Stimulated activated naive B cell treated with anti-CD40 and anti-IgM and Interleukin-4, amounts not matched to agents 10 μg/mL and 1 μg/mL and 100 μg/mL, for 72 hours (primary cell): Measurements from ENCODE around the gene TMEM232.

Experiments used
- ATAC-seq, 2 donors: fragments of 150-1000 bp; cut with Tn5 transposase; replicated peaks; 2 replicates each; pipeline ENCODE4 v1.10.0; 2021; ENCODE audit warnings: moderate library complexity in 1 of 2
- DNase-seq: peaks from one replicate; pipeline ENCODE4 v3.0.0; 2021
- H3K27ac Mint-ChIP-seq: one replicate; pipeline ENCODE4 v1.8.0; 2022; ENCODE audit warnings: mild to moderate bottlenecking, mixed read lengths
- H3K27me3 Mint-ChIP-seq, 2 donors: one replicate each; pipeline ENCODE4 v1.8.0; 2022; ENCODE audit warnings: mixed read lengths in 2 of 2
- H3K36me3 Mint-ChIP-seq, 2 donors: one replicate each; pipeline ENCODE4 v1.8.0; 2022; ENCODE audit warnings: mixed read lengths in 2 of 2, mild to moderate bottlenecking in 1 of 2
- H3K4me1 Mint-ChIP-seq, 2 donors: one replicate each; pipeline ENCODE4 v1.8.0; 2022; ENCODE audit warnings: mixed read lengths in 2 of 2, mild to moderate bottlenecking in 1 of 2
- H3K4me3 Mint-ChIP-seq, 2 donors: one replicate each; pipeline ENCODE4 v1.8.0; 2022; ENCODE audit warnings: mild to moderate bottlenecking in 2 of 2, mixed read lengths in 2 of 2, moderate library complexity in 1 of 2
- H3K9me3 Mint-ChIP-seq, 2 donors: one replicate each; pipeline ENCODE4 v1.8.0; 2022; ENCODE audit warnings: mixed read lengths in 2 of 2, mild to moderate bottlenecking in 1 of 2

Gene TMEM232

GRCh38 chr5:110478895-110479294, 247.6 kb downstream of the TMEM232 start:
- no peaks in the 10 kb centered on the region for H3K36me3 Mint-ChIP-seq
- H3K27ac Mint-ChIP-seq: no peak overlapping the region
- H3K9me3 Mint-ChIP-seq: peaks cover under 1 to 4% of the 10 kb centered on the region in 2 donors
- no peaks in the 10 kb centered on the region for H3K27me3 Mint-ChIP-seq
- no peak for ATAC-seq
- H3K4me1 Mint-ChIP-seq: no peaks in the 10 kb centered on the region
- H3K4me3 Mint-ChIP-seq: no peak overlapping the region
- DNase-seq: no peak

DNA sequence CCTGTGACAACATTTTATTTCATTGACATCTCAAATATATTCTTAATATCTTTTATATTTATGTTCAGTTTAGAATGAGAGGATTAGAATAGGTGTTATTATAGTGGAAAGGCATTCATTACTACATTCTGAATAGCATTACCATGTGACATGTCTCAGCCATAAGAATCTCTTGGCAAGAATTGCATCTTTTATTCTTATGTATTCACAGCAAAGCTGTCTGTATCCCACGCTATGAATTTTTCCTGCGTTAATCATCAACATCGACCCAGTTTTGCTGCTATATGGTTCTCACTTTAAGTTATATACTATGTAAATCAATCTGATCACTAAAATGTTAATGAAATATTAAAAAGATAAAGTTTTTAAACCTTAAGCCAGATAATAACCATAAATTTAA, 248.6 kb downstream of the TMEM232 start:
- H3K4me3 Mint-ChIP-seq: no peak overlapping the region
- H3K9me3 Mint-ChIP-seq: peaks cover 0 to 4% of the 10 kb centered on the region in 2 donors
- no peak overlapping the region for H3K27ac Mint-ChIP-seq
- no peaks in the 10 kb centered on the region for H3K27me3 Mint-ChIP-seq
- DNase-seq: no peak
- no peak for ATAC-seq
- no peaks in the 10 kb centered on the region for H3K36me3 Mint-ChIP-seq
- no peaks in the 10 kb centered on the region for H3K4me1 Mint-ChIP-seq

DNA sequence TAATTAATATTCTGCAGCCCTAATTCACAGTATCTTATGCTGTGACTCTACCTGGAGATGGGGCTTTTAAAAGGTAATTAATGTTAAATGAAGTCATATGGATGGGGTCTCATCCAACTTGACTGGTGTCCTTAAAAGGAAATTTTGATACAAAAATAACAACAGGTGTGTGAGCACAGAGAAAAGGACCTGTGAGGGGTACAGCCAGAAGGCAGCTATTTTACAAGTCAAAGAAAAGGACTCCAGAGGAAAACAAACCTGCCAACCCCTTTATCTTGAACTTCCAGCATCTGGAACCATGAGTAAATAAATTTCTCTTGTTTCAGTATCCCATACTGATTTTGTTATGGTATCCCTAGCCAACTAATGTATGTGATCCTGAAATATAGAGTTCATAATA, 250.3 kb downstream of the TMEM232 start:
- ATAC-seq (no peak), DNase-seq (no peak)
- H3K27ac Mint-ChIP-seq: no peak overlapping the region
- H3K4me1 Mint-ChIP-seq: no peaks in the 10 kb centered on the region
- no peak overlapping the region for H3K4me3 Mint-ChIP-seq
- H3K36me3 Mint-ChIP-seq: no peaks in the 10 kb centered on the region
- no peaks in the 10 kb centered on the region for H3K27me3 Mint-ChIP-seq
- H3K9me3 Mint-ChIP-seq: peaks cover 5 to 9% of the 10 kb centered on the region in 2 donors

GRCh38 chr5:110475529-110475928, 250.9 kb downstream of the TMEM232 start:
- Mint-ChIP-seq H3K4me3 (no peak overlapping the region), H3K4me1 (no peaks in the 10 kb centered on the region), H3K27ac (no peak overlapping the region), H3K27me3 (no peaks in the 10 kb centered on the region), H3K36me3 (peaks cover 0 to 2% of the 10 kb centered on the region in 2 donors), H3K9me3 (peaks cover 12 to 15% of the 10 kb centered on the region in 2 donors)
- DNase-seq (no peak), ATAC-seq (no peak)

GRCh38 chr5:110469486-110469885, 257.0 kb downstream of the TMEM232 start:
- no peak for ATAC-seq
- DNase-seq: no peak
- H3K9me3 Mint-ChIP-seq: peaks cover 17 to 19% of the 10 kb centered on the region in 2 donors
- no peaks in the 10 kb centered on the region for H3K4me1 Mint-ChIP-seq
- H3K27ac Mint-ChIP-seq: no peak overlapping the region
- H3K27me3 Mint-ChIP-seq: no peaks in the 10 kb centered on the region
- H3K36me3 Mint-ChIP-seq: peaks cover 0 to 2% of the 10 kb centered on the region in 2 donors
- no peak overlapping the region for H3K4me3 Mint-ChIP-seq

GRCh38 chr5:110463106-110463505, 263.4 kb downstream of the TMEM232 start:
- Mint-ChIP-seq H3K36me3 (no peaks in the 10 kb centered on the region), H3K9me3 (peaks cover 0 to 4% of the 10 kb centered on the region in 2 donors), H3K27me3 (no peaks in the 10 kb centered on the region), H3K4me3 (no peak overlapping the region), H3K4me1 (no peaks in the 10 kb centered on the region), H3K27ac (no peak overlapping the region)
- DNase-seq (no peak), ATAC-seq (no peak)

DNA sequence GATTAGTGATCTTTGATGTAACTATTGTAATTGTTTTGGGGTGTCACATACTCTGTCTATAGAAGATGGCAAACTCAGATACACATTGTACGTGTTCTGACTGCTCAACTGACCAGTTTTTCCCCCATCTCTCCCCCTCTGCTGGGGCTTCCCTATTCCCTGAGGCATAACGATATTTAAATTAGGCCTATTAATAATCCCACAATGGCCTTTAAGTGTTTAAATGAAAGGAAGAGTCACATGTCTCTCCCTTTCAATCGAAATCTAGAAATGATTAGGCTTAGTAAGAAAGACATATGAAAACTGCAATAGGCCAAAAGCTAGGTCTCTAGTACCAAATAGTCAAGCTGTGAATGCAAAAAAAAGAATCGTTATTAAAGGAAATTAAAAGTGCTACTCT, 265.6 kb downstream of the TMEM232 start:
- Mint-ChIP-seq H3K4me3 (no peak overlapping the region), H3K27ac (no peak overlapping the region), H3K4me1 (no peaks in the 10 kb centered on the region), H3K36me3 (no peaks in the 10 kb centered on the region), H3K9me3 (peaks cover 0 to 4% of the 10 kb centered on the region in 2 donors), H3K27me3 (no peaks in the 10 kb centered on the region)
- no peak for DNase-seq
- no peak for ATAC-seq

GRCh38 chr5:110458313-110458712, 268.2 kb downstream of the TMEM232 start:
- DNase-seq (no peak), ATAC-seq (no peak)
- Mint-ChIP-seq H3K27me3 (no peaks in the 10 kb centered on the region), H3K36me3 (no peaks in the 10 kb centered on the region), H3K4me3 (no peak overlapping the region), H3K4me1 (no peaks in the 10 kb centered on the region), H3K9me3 (no peaks in the 10 kb centered on the region), H3K27ac (no peak overlapping the region)

- no peaks in the 10 kb centered on the region for H3K36me3 Mint-ChIP-seq
- ATAC-seq: no peak
- no peaks in the 10 kb centered on the region for H3K4me1 Mint-ChIP-seq
- H3K27ac Mint-ChIP-seq: no peak overlapping the region
- no peaks in the 10 kb centered on the region for H3K9me3 Mint-ChIP-seq
- H3K27me3 Mint-ChIP-seq: no peaks in the 10 kb centered on the region
- no peak for DNase-seq
- no peak overlapping the region for H3K4me3 Mint-ChIP-seq
Observed at GRCh38 chr5:110442856-110443255, 283.6 kb downstream of the TMEM232 start.

DNA sequence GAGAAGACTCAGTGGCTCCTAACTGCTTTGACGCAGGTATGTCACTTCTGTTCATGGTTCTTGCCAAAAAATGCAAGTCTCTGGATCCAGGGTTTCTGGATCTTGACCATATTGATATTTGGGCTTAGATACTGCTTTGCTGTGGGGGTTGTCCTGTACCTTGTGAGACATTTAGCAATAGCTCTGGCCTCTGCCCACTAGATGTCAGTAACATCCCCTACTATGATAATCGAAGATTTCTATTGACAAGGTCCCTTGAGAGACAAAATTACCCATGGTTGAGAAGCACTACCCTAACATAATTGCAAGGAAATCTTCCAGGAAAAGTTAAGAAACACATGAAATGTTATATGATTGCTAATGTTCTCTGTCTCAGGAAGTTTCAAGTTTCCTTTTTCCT, 285.4 kb downstream of the TMEM232 start:
- Mint-ChIP-seq H3K27me3 (no peaks in the 10 kb centered on the region), H3K27ac (no peak overlapping the region), H3K36me3 (no peaks in the 10 kb centered on the region), H3K4me3 (no peak overlapping the region), H3K4me1 (no peaks in the 10 kb centered on the region), H3K9me3 (peaks cover 2 to 6% of the 10 kb centered on the region in 2 donors)
- ATAC-seq (peak; percentile 52 to 54), DNase-seq (no peak)

DNA sequence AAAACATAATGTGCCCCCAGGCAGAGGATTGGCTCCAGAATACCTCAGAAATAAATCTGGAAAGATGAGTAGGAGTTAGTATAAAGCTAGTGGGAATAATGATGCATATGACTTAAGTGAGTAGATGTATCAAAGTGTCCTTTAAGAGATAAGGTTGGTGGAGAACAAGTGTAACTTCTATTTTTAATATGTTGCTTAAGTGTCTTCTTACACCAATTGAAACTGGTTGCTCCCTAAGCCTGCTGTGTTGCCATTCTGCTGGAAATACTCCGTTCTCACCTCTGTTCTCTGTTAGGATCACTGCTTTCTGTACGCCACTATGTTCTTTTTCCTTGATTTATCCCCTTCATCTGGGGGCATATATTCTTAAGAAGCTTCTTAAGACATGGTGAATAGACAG, 286.4 kb downstream of the TMEM232 start:
- H3K9me3 Mint-ChIP-seq: peaks cover 2 to 6% of the 10 kb centered on the region in 2 donors
- no peak overlapping the region for H3K27ac Mint-ChIP-seq
- H3K27me3 Mint-ChIP-seq: no peaks in the 10 kb centered on the region
- DNase-seq: no peak
- ATAC-seq: no peak
- H3K36me3 Mint-ChIP-seq: no peaks in the 10 kb centered on the region
- H3K4me3 Mint-ChIP-seq: no peak overlapping the region
- H3K4me1 Mint-ChIP-seq: no peaks in the 10 kb centered on the region

GRCh38 chr5:110439296-110439695, 287.2 kb downstream of the TMEM232 start:
- H3K36me3 Mint-ChIP-seq: no peaks in the 10 kb centered on the region

DNA sequence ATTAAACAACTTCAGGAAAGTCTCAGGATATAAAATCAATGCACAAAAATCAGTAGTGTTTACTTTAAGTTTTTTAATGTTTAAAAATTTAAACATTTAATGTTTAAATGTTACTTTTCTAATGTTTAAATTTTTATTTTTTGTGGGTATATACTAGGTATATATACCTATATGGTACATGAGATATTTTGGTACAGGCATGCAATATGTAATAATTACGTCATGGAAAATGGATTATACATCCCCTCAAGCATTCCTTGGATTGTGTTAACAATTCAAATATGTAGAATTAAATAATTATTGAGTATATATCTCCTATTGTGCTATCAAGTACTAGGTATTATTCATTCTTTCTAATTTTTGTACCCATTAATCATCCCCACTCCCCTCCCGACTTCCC, 291.3 kb downstream of the TMEM232 start:
- Mint-ChIP-seq H3K27ac (no peak overlapping the region), H3K9me3 (peaks cover 9 to 14% of the 10 kb centered on the region in 2 donors), H3K4me3 (no peak overlapping the region), H3K27me3 (no peaks in the 10 kb centered on the region), H3K36me3 (no peaks in the 10 kb centered on the region), H3K4me1 (no peaks in the 10 kb centered on the region)
- ATAC-seq: no peak
- DNase-seq: no peak

More at GRCh38 chr5:110439296-110439695, 287.2 kb downstream of the TMEM232 start:
- H3K27me3 Mint-ChIP-seq: no peaks in the 10 kb centered on the region
- peaks cover 2 to 6% of the 10 kb centered on the region in 2 donors for H3K9me3 Mint-ChIP-seq
- DNase-seq (no peak), ATAC-seq (no peak)
- H3K4me3 Mint-ChIP-seq: no peak overlapping the region
- H3K27ac Mint-ChIP-seq: no peak overlapping the region
- H3K4me1 Mint-ChIP-seq: no peaks in the 10 kb centered on the region

- no peak overlapping the region for H3K4me3 Mint-ChIP-seq
- H3K27ac Mint-ChIP-seq: no peak overlapping the region
- no peaks in the 10 kb centered on the region for H3K4me1 Mint-ChIP-seq
- H3K27me3 Mint-ChIP-seq: no peaks in the 10 kb centered on the region
- DNase-seq (no peak), ATAC-seq (no peak)
- H3K9me3 Mint-ChIP-seq: peaks cover 8 to 12% of the 10 kb centered on the region in 2 donors
- no peaks in the 10 kb centered on the region for H3K36me3 Mint-ChIP-seq
Observed at GRCh38 chr5:110431603-110432002, 294.9 kb downstream of the TMEM232 start.

DNA sequence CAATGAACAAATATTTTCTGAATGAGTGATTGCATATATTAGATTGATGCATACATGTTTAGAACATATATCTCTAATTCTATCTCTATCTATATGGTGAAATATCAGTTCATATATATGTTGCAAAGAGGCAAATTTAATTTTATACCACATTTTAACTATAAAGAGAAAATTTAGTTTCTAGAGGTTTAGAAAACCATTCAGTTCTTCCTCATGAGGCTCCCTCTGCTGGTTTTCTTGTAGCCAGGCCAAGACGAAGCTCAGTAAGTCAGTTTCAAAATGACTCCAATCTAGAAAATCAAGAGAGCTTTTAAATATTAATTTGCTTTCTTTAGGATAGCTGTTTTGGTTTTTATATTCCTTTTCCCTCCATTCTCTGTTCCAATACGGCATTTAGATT, 312.1 kb downstream of the TMEM232 start:
- no peak for ATAC-seq
- H3K9me3 Mint-ChIP-seq: no peaks in the 10 kb centered on the region

GRCh38 chr5:110413856-110414255, 312.6 kb downstream of the TMEM232 start:
- Mint-ChIP-seq H3K36me3 (no peaks in the 10 kb centered on the region), H3K9me3 (no peaks in the 10 kb centered on the region), H3K4me3 (no peak overlapping the region), H3K27ac (no peak overlapping the region), H3K4me1 (no peaks in the 10 kb centered on the region), H3K27me3 (peaks cover 0 to 4% of the 10 kb centered on the region in 2 donors)
- ATAC-seq (no peak), DNase-seq (no peak)

More for the DNA sequence above, 312.1 kb downstream of the TMEM232 start:
- no peak for DNase-seq
- Mint-ChIP-seq H3K27me3 (peaks cover 0 to 4% of the 10 kb centered on the region in 2 donors), H3K27ac (no peak overlapping the region), H3K4me3 (no peak overlapping the region), H3K36me3 (no peaks in the 10 kb centered on the region), H3K4me1 (no peaks in the 10 kb centered on the region)
